ENCODE data around the gene FRMD4A.

GRCh38 chr10:14072541-14072940 is 258.2 kb downstream of the FRMD4A start:
- TF ChIP-seq CTCF (conservative IDR thresholded peaks at IDR 0.05), result no peak
- no peak for TF ChIP-seq EZH2 (IDR thresholded peaks at IDR 0.05; ENCODE audit: low read depth)
